ENCODE results near the gene CASZ1.

The CASZ1 gene

DNA sequence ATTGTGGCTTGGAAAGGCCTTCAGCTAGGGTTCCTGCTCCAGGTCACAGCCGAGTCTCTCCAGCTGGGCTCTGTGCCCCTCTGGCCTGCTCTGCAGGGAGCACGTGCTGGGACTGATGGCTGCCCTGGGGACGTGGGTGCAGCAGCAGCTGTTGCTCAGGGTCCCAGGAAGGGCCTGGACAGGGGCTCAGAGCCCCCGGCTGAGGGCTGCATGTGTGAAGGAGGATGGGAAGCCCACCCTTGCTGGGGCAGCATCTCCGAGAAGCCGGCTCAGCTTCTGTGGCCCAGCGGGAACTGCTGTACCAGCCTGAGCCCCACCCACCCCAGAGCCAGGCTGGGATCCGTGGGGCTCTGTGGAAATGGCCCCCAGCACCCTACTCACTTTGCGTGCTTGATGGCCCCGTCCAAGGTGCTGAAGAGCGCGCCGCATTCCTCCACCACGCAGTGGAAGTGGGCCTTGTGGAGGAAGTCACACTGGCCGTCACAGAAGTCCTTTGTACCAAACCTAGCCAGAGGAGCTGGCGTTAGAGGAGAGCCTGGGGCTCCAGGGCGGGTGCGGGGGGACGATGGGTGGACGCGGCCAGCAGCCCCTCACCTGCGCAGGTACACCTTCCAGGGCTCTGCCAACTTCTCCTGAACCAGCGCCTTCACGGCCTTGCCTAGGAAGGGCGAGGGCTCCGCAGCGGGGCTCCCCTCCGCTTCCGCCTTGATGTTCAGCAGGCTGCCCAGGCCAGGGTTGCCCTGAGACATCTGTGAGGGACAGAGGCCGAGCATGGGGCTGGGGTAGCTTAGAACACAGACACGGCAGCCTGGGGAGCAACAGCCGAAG, 147.5 kb downstream of the CASZ1 start:
- no peak for DNase-seq (ENCODE audit: extremely low read depth, low read depth)
- TF ChIP-seq, protein P1, sequence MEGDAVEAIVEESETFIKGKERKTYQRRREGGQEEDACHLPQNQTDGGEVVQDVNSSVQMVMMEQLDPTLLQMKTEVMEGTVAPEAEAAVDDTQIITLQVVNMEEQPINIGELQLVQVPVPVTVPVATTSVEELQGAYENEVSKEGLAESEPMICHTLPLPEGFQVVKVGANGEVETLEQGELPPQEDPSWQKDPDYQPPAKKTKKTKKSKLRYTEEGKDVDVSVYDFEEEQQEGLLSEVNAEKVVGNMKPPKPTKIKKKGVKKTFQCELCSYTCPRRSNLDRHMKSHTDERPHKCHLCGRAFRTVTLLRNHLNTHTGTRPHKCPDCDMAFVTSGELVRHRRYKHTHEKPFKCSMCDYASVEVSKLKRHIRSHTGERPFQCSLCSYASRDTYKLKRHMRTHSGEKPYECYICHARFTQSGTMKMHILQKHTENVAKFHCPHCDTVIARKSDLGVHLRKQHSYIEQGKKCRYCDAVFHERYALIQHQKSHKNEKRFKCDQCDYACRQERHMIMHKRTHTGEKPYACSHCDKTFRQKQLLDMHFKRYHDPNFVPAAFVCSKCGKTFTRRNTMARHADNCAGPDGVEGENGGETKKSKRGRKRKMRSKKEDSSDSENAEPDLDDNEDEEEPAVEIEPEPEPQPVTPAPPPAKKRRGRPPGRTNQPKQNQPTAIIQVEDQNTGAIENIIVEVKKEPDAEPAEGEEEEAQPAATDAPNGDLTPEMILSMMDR (IDR thresholded peaks at IDR 0.05; ENCODE audit: low read depth, low read length, missing control alignments), result no peak
- H3K4me3 ChIP-seq (replicated peaks; ENCODE audit: low read depth, low read length), result no peak overlapping the region

DNA sequence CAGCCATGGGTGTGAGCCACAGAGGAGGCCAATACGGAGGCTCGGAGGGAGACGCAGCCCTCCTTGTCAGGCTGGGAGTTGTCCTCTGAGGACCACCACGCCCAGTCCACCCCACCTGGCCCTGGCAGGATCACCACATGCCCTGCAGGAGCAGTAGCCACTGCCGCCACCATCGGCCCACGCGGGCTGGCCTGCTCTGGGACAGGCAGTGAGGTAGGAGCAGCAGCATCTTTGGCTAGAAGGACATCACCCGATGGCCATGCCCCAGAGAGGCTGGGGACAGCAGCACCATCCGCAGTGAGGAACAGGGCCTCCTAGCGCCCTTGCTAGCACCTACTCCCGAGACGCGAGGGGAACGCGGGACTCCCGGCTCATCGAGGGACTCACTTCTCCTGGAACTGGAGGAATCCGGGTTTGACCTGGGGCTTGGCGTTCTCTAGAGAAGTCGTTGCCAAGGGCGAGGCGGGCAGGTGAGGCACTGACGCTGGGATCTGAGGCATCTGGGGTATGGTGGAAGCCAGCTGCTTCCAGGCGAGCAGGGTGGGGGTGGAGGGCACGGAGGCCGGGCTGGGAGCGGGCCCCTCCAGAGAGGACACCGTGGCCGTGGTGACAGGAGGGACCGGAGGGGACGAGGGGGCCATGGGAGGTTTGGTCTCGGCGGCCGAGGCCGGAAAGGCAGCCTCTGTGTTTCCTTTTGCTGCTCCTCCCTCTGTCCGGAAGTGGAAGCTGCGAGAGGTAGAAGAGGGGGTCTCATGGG, 148.9 kb downstream of the CASZ1 start:
- H3K4me3 ChIP-seq (replicated peaks; ENCODE audit: low read depth, low read length), result no peak overlapping the region
- TF ChIP-seq, protein P1 (IDR thresholded peaks at IDR 0.05; ENCODE audit: low read depth, low read length, missing control alignments), result no peak
- no peak for DNase-seq (ENCODE audit: extremely low read depth, low read depth)

DNA sequence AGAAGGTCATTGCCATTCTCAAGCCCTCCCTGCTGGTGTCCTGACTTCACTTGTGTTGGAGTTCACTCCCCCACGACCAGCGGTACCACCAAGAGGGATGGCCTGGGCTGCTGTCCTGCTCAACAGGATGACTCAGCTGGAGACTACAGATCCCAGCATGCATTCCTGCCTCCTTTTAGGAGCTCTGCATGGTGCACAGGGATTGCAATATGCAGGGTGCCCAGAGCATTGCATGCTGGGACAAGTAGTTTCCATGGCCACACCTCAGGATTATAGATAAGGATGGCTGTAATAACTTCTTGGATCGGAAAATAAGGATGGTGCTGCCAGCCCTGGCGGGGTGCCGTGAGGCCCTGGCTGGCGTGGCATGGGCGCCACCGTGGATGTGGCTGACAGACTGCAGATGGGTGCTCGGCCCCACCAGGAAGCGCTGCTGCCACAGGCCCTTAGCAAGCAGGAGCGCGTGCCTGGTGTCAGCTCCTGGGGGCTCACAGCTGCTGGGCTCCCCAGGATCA, 150.0 kb downstream of the CASZ1 start:
- TF ChIP-seq, protein P1 (IDR thresholded peaks at IDR 0.05; ENCODE audit: low read depth, low read length, missing control alignments), result no peak
- H3K4me3 ChIP-seq (replicated peaks; ENCODE audit: low read depth, low read length), result no peak overlapping the region
- DNase-seq (ENCODE audit: extremely low read depth, low read depth), result no peak

DNA sequence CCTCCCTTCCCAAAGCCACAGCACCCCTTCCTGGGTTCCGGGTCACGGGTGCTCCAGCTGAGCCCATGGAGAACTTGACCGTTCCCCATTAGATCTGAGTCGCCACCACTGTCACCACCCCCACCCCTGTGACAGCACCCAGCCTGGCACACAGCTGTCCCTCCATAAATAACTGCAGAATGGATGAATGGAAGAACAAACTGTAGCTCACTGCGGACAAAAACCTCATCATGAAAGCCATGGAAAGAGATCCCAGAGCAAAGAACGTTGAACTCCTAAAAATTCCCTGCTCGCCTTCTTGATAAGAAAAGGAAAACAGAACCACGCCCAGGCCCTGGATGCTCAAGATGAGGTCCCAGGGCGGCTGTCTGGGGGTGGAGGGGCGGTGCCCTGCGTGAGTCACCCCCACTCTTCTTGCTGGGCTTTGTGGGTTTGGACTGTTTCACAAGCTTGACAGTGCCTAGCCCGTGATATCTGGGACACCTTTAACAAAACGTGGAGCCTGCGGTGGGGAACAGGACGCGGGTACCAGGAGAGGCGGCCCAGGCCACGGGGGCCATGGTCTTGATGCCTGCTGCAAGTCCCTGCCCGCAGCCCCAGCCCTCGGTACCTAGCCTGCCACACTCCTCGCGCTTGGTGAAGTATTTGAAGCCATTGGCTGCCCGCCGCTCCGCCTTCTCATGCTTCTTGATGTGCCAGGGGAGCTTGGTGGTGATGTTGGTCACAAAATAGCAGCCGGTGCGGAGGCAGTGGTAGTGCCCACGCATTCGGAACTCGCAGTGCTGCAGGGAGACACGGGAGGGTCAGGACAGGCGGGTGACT, 151.9 kb downstream of the CASZ1 start:
- DNase-seq (ENCODE audit: extremely low read depth, low read depth), result no peak
- TF ChIP-seq, protein P1 (IDR thresholded peaks at IDR 0.05; ENCODE audit: low read depth, low read length, missing control alignments), result no peak
- no peak overlapping the region for H3K4me3 ChIP-seq (replicated peaks; ENCODE audit: low read depth, low read length)

DNA sequence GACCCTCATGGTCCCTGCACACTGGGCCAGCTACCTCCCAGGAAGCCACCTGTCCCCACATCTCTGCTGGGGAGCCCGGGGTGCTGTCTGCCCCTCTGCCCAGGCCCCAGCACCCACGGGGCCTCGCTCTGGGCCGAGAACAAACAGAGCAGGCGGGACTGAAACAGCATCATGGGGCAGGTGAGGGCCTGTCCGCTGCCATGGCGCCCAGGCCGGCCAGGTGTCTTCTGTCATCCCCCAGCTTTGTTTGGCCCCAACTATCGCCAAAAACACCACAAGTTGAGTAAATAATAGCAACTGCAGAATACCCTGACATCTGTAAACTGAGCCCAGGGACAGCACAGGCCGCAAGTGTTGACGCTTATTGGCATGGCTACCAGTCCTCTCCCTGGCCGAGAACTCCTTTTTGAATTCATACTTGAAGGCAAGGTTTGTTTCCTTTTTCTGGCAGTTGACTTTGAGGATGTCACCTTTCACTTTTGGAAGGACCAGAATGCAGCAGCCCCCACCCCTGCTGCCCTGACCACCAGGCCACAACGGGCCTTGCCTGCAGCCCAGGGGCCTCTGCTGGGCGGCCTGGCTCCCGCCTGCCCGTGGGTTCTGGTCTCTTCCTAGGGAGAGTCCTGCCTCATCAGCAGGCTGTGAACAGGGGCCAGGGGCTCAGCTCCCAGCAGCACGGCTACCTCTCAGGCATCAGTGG, 152.7 kb downstream of the CASZ1 start:
- no peak for DNase-seq (ENCODE audit: extremely low read depth, low read depth)
- TF ChIP-seq, protein P1 (IDR thresholded peaks at IDR 0.05; ENCODE audit: low read depth, low read length, missing control alignments), result no peak
- H3K4me3 ChIP-seq (replicated peaks; ENCODE audit: low read depth, low read length), result no peak overlapping the region

Measured in HFF-Myc (cell line).